HepG2 (cell line): ENCODE results near the gene UBP1. TPM values are rescaled to one million over a fixed set of nuclear protein-coding genes. Genes with fewer than 3 reads are reported as not detected.

Experiments used
- CHD2 ChIP-seq: IDR thresholded peaks from 2 replicates; pipeline ENCODE4 v1.6.1; 2011; ENCODE audit warnings: low read depth, low read length, improper control_type of control experiment
- DNMT1 ChIP-seq: sonication (generic); formaldehyde crosslinking; IDR thresholded peaks from 2 replicates; pipeline ENCODE4 v1.5.1; 2020; ENCODE audit warnings: mild to moderate bottlenecking, missing genetic modification reagents
- EZH2 ChIP-seq: conservative IDR thresholded peaks from 2 replicates; pipeline ENCODE4 v1.6.1; 2012; ENCODE audit warnings: mild to moderate bottlenecking, low read depth, low read length, moderate library complexity
- PAXIP1 ChIP-seq: sonication (generic); formaldehyde crosslinking; conservative IDR thresholded peaks from 2 replicates; pipeline ENCODE4 v1.4.0; 2020; ENCODE audit warnings: mild to moderate bottlenecking, missing genetic modification reagents, moderate library complexity
- SMC3 ChIP-seq: IDR thresholded peaks from 2 replicates; pipeline ENCODE4 v1.6.1; 2011; ENCODE audit warnings: low read length, improper control_type of control experiment
- SMYD3 ChIP-seq: sonication (generic); formaldehyde crosslinking; IDR thresholded peaks from 2 replicates; pipeline ENCODE4 v1.8.1; 2023; ENCODE audit warnings: mild to moderate bottlenecking, missing genetic modification reagents
- ZBTB38 ChIP-seq: sonication (generic); formaldehyde crosslinking; IDR thresholded peaks from 2 replicates; pipeline ENCODE4 v1.5.1; 2020; ENCODE audit warnings: mild to moderate bottlenecking, missing genetic modification reagents
- ZNF275 ChIP-seq: sonication (generic); formaldehyde crosslinking; IDR thresholded peaks from 2 replicates; pipeline ENCODE4 v1.8.0; 2022; ENCODE audit warnings: missing genetic modification reagents, mild to moderate bottlenecking, inconsistent platforms, borderline replicate concordance
- ZNF335 ChIP-seq: sonication (generic); formaldehyde crosslinking; IDR thresholded peaks from 2 replicates; pipeline ENCODE4 v1.4.0; 2020; ENCODE audit warnings: missing genetic modification reagents
- ZNF34 ChIP-seq: sonication (generic); formaldehyde crosslinking; IDR thresholded peaks from 2 replicates; pipeline ENCODE4 v1.4.0; 2020; ENCODE audit warnings: mild to moderate bottlenecking, missing genetic modification reagents, borderline replicate concordance
- ZNF562 ChIP-seq: sonication (generic); formaldehyde crosslinking; IDR thresholded peaks from 2 replicates; pipeline ENCODE4 v1.8.0; 2022; ENCODE audit warnings: missing genetic modification reagents, borderline replicate concordance
- ZNF615 ChIP-seq: sonication (generic); formaldehyde crosslinking; IDR thresholded peaks from 2 replicates; pipeline ENCODE4 v1.5.0; 2020; ENCODE audit warnings: mild to moderate bottlenecking, missing genetic modification reagents, borderline replicate concordance
- ZNF646 ChIP-seq: sonication (generic); formaldehyde crosslinking; IDR thresholded peaks from 2 replicates; pipeline ENCODE4 v1.9.0; 2021; ENCODE audit warnings: mild to moderate bottlenecking, missing genetic modification reagents
- ZNF800 ChIP-seq: sonication (generic); formaldehyde crosslinking; IDR thresholded peaks from 2 replicates; pipeline ENCODE4 v1.4.0; 2020; ENCODE audit warnings: missing genetic modification reagents
- polyA plus RNA-seq, 8 experiments: library from polyadenylated mRNA; depleted of rRNA in 3 of 8; stranded (reverse) in 7 of 8; unstranded in 1 of 8; fragments of >200 nt; fragmentation: Illumina TruSeq in 4 of 8; extraction: Trizol in 4 of 8; gene quantifications; 2 replicates each; pipeline versions ENCODE4 v1.2.1 to v1.2.3, GENCODE V29; 2011 to 2016; ENCODE audit warnings: low read depth in 4 of 8, missing spikeins in 1 of 8, mixed read lengths in 1 of 8; ENCODE audit not compliant: insufficient read depth in 1 of 8
- total RNA-seq, 5 experiments: library from RNA; depleted of rRNA; stranded (reverse); fragments of >200 nt; fragmentation: Illumina TruSeq; extraction: Trizol; gene quantifications; 2 replicates each; pipeline ENCODE4 v1.2.3, GENCODE V29; 2016; ENCODE audit warnings: low read depth in 1 of 5

UBP1 gene
- total and polyA plus RNA-seq, 2 of the 13 experiments (the other 11 are each of a cell fraction or from before 2014, with no cell fraction given) = 48.3 to 79.9 TPM

GRCh38 chr3:33441225-33441976 lies 1.2 kb upstream of the UBP1 start (continued):
- no peak for TF ChIP-seq ZNF615 (CRISPR knock-in tag)
- TF ChIP-seq SMC3 = no peak
- peak; percentile 65 for TF ChIP-seq PAXIP1
- TF ChIP-seq ZNF646 = no peak
- no peak for TF ChIP-seq EZH2
- no peak; the same call in 1 of the 2 replicates for TF ChIP-seq ZNF800 (CRISPR knock-in tag)
- no peak for TF ChIP-seq ZNF562 (CRISPR knock-in tag)
- TF ChIP-seq DNMT1 (CRISPR knock-in tag) = no peak
- TF ChIP-seq ZNF335 (CRISPR knock-in tag) = no peak
- 0 out of 2 replicates have a peak, but pooled peaks have one; percentile 10 for TF ChIP-seq ZNF34 (CRISPR knock-in tag)
- TF ChIP-seq ZNF275 (CRISPR knock-in tag) = no peak
- TF ChIP-seq CHD2 = no peak
- no peak for TF ChIP-seq ZBTB38 (CRISPR knock-in tag)
- no peak for TF ChIP-seq SMYD3 (CRISPR knock-in tag)
